ENCODE data around the gene VASH2. TPM values are rescaled to one million over a fixed set of nuclear protein-coding genes. Genes with fewer than 3 reads are reported as not detected.
"Not testable (repeated sequence)": the region's sequence is repeated elsewhere in the genome, so short reads cannot be mapped to it uniquely, and the experiment has no call there.

Gene VASH2
- total RNA-seq, result 1 to 10 TPM in 3 of 4 donors, under 1 TPM in 1; 0.67 to 9.0 (median 1.5) TPM

GRCh38 chr1:212950243-212951125, at the start of gene VASH2:
VASH2 (plus strand) TSS chr1:212950541; CDS start chr1:212951543, 1,002 bp downstream.
- no peaks in the 10 kb centered on the region for H3K36me3 ChIP-seq
- ATAC-seq, result peak; percentile 97
- WGBS, 2 donors (ENCODE audit: low coverage in 1 of 2), result 0% methylated on average over 3 to 8 of the region's 61 CpGs
- H3K4me3 ChIP-seq, result peak within 1 kb of the TSS; percentile 43 to 67
- peaks cover 25% of the 10 kb centered on the region for H3K27me3 ChIP-seq
- peaks cover 0 to 40% (median 3%) of the 10 kb centered on the region in 3 donors for H3K4me1 ChIP-seq
- H3K27ac ChIP-seq, result peak within 1 kb of the TSS in 3 of 4 donors; percentile 45 to 72 (median 60)
- TF ChIP-seq POLR2AphosphoS5 (IDR thresholded peaks at IDR 0.05) (no peak), CTCF (IDR thresholded peaks at IDR 0.05) (no peak), EP300 (IDR thresholded peaks at IDR 0.05) (no peak), POLR2A (IDR thresholded peaks at IDR 0.05) (no peak)
- no peaks in the 10 kb centered on the region for H3K9me3 ChIP-seq

DNA sequence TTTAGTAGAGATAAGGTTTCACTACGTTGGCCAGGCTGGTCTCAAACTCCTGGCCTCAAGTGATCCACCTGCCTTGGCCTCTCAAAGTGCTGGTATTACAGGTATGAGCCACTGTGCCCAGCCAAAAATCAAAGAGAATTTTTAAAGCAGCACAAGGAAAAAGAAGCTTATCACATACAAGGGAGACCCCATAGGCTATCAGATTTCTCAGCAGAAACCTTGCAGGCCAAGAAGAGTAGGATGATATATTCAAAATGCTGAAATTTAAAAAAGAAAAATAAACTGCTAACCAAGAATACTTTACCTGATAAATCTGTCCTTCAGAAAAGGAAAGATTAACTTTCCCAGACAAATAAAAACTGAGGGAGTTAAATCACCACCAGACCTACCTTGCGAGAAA, 49.1 kb upstream of the VASH2 start:
- peaks cover 0 to 34% (median 0%) of the 10 kb centered on the region in 3 donors for H3K9me3 ChIP-seq
- H3K27ac ChIP-seq, result no peak overlapping the region
- H3K36me3 ChIP-seq, result peaks cover 0 to 36% of the 10 kb centered on the region in 2 donors
- no peaks in the 10 kb centered on the region for H3K4me1 ChIP-seq
- TF ChIP-seq EP300 (IDR thresholded peaks at IDR 0.05) (no peak), POLR2A (IDR thresholded peaks at IDR 0.05) (no peak)
- no peak overlapping the region for H3K4me3 ChIP-seq
- 97 to 100% methylated on average over 1 to 2 of the region's 2 CpGs for WGBS, 2 donors (ENCODE audit: low coverage in 1 of 2)
- ATAC-seq, result no peak
- H3K27me3 ChIP-seq, result no peaks in the 10 kb centered on the region

GRCh38 chr1:212902054-212902453, 48.3 kb upstream of the VASH2 start:
- Histone ChIP-seq H3K4me1 (no peaks in the 10 kb centered on the region), H3K36me3 (peaks cover 0 to 31% of the 10 kb centered on the region in 2 donors), H3K27me3 (no peaks in the 10 kb centered on the region), H3K9me3 (peaks cover 0 to 34% (median 0%) of the 10 kb centered on the region in 3 donors), H3K4me3 (no peak overlapping the region), H3K27ac (no peak overlapping the region)
- 89 to 97% methylated on average over 3 of the region's 3 CpGs for WGBS, 2 donors (ENCODE audit: low coverage in 1 of 2)
- no peak for ATAC-seq
- no peak for TF ChIP-seq POLR2A (IDR thresholded peaks at IDR 0.05)
- TF ChIP-seq EP300 (IDR thresholded peaks at IDR 0.05), result no peak
- no peak for TF ChIP-seq CTCF (IDR thresholded peaks at IDR 0.05)
- no peak for TF ChIP-seq POLR2AphosphoS5 (IDR thresholded peaks at IDR 0.05)

GRCh38 chr1:212903664-212904063, 46.7 kb upstream of the VASH2 start:
- no peak for TF ChIP-seq POLR2AphosphoS5 (IDR thresholded peaks at IDR 0.05)
- no peak for TF ChIP-seq EP300 (IDR thresholded peaks at IDR 0.05)
- TF ChIP-seq CTCF (IDR thresholded peaks at IDR 0.05), result no peak
- TF ChIP-seq POLR2A (IDR thresholded peaks at IDR 0.05), result no peak

GRCh38 chr1:212908071-212908470, 42.3 kb upstream of the VASH2 start:
- H3K4me3 ChIP-seq, H3K36me3 ChIP-seq, H3K9me3 ChIP-seq, H3K4me1 ChIP-seq, H3K27ac ChIP-seq, H3K27me3 ChIP-seq, ATAC-seq: not testable (repeated sequence)
- WGBS, 2 donors (ENCODE audit: low coverage in 1 of 2), result 47% methylated on average over 3 of the region's 12 CpGs; no CpG with 5 or more reads in 1 of the 2 donors

More at GRCh38 chr1:212903664-212904063, 46.7 kb upstream of the VASH2 start:
- ATAC-seq, result no peak
- H3K27ac ChIP-seq, result no peak overlapping the region
- H3K36me3 ChIP-seq, result peaks cover 0 to 14% of the 10 kb centered on the region in 2 donors
- H3K4me3 ChIP-seq, result no peak overlapping the region
- no peaks in the 10 kb centered on the region for H3K4me1 ChIP-seq
- peaks cover 0 to 34% (median 0%) of the 10 kb centered on the region in 3 donors for H3K9me3 ChIP-seq
- no peaks in the 10 kb centered on the region for H3K27me3 ChIP-seq
- WGBS, 2 donors (ENCODE audit: low coverage in 1 of 2), result 75 to 100% methylated on average over 1 of the region's 1 CpG

GRCh38 chr1:212908971-212909370, 41.4 kb upstream of the VASH2 start:
- H3K27ac ChIP-seq, result no peak overlapping the region
- H3K36me3 ChIP-seq, result no peaks in the 10 kb centered on the region
- WGBS, 2 donors (ENCODE audit: low coverage in 1 of 2), result 85 to 94% methylated on average over 2 to 3 of the region's 3 CpGs
- H3K4me3 ChIP-seq, result no peak overlapping the region
- no peaks in the 10 kb centered on the region for H3K27me3 ChIP-seq
- no peaks in the 10 kb centered on the region for H3K4me1 ChIP-seq
- no peak for TF ChIP-seq POLR2AphosphoS5 (IDR thresholded peaks at IDR 0.05)
- H3K9me3 ChIP-seq, result no peaks in the 10 kb centered on the region
- ATAC-seq, result no peak
